OCI-LY3 (cell line): ENCODE results near the gene EVA1B.

Experiments used
- CTCF ChIP-seq: fragments of 200-600, 300-600 bp; sonication (generic); IDR thresholded peaks from 2 replicates; pipeline ENCODE4 v1.5.1; 2014; ENCODE audit warnings: antibody characterized with exemption, low read length, low read depth
- EZH2phosphoT487 ChIP-seq: fragments of 200-600 bp; shearing (Covaris generic); IDR thresholded peaks from 2 replicates; pipeline ENCODE4 v1.6.1; 2018; ENCODE audit warnings: antibody characterized with exemption, mixed run types, low read depth

- TF ChIP-seq CTCF (no peak), EZH2phosphoT487 (no peak)
Measured at GRCh38 chr1:36300526-36300925, 22.9 kb downstream of the EVA1B start.
